MM.1S (cell line): Measurements from ENCODE around the gene TMEM260.
"Not testable (repeated sequence)": the region's sequence is repeated elsewhere in the genome, so short reads cannot be mapped to it uniquely, and the experiment has no call there.

Source experiments
- DNase-seq: peaks from one replicate; pipeline ENCODE4 v3.0.0-alpha.2; 2015
- H2AFZ ChIP-seq: fragments of 300-600 bp; sonication (generic); 2 replicates; pipeline ENCODE4 v1.6.0; 2016; ENCODE audit warnings: antibody characterized with exemption, low read length
- H3F3A ChIP-seq: fragments of 300-600 bp; sonication (generic); 2 replicates; pipeline ENCODE4 v1.6.1; 2016; ENCODE audit warnings: mild to moderate bottlenecking, antibody characterized with exemption, low read length, moderate library complexity, mixed read lengths; ENCODE audit not compliant: insufficient read depth
- H3K27ac ChIP-seq: fragments of 300-600 bp; sonication (generic); 2 replicates; pipeline ENCODE4 v1.5.1; 2016; ENCODE audit warnings: mild to moderate bottlenecking, low read length
- H3K27me3 ChIP-seq: fragments of 300-600 bp; sonication (generic); replicated peaks from 2 replicates; pipeline ENCODE4 v1.6.0; 2016; ENCODE audit warnings: low read length; ENCODE audit not compliant: insufficient read depth
- H3K36me3 ChIP-seq: fragments of 300-600 bp; sonication (generic); replicated peaks from 2 replicates; pipeline ENCODE4 v1.6.1; 2016; ENCODE audit warnings: mild to moderate bottlenecking, low read length, mixed read lengths; ENCODE audit not compliant: insufficient read depth
- H3K4me1 ChIP-seq: fragments of 300-600 bp; sonication (generic); 2 replicates; pipeline ENCODE4 v1.6.1; 2016; ENCODE audit warnings: low read length, mixed read lengths
- H3K4me2 ChIP-seq: fragments of 300-600 bp; sonication (generic); 2 replicates; pipeline ENCODE4 v1.6.0; 2016; ENCODE audit warnings: low read depth, low read length
- H3K4me3 ChIP-seq: fragments of 300-600 bp; sonication (generic); 2 replicates; pipeline ENCODE4 v1.5.1; 2016; ENCODE audit warnings: low read length, mixed read lengths
- H3K79me2 ChIP-seq: fragments of 300-600 bp; sonication (generic); 2 replicates; pipeline ENCODE4 v1.6.1; 2016; ENCODE audit warnings: mixed run types, low read length, mixed read lengths
- H3K9ac ChIP-seq: fragments of 300-600 bp; sonication (generic); 2 replicates; pipeline ENCODE4 v1.6.1; 2016; ENCODE audit warnings: low read length, mixed read lengths
- H3K9me2 ChIP-seq: fragments of 300-600 bp; sonication (generic); replicated peaks from 2 replicates; pipeline ENCODE4 v1.6.1; 2016; ENCODE audit warnings: mild to moderate bottlenecking, low read length, mixed read lengths; ENCODE audit not compliant: insufficient read depth
- H3K9me3 ChIP-seq: fragments of 300-600 bp; sonication (generic); replicated peaks from 2 replicates; pipeline ENCODE4 v1.6.1; 2016; ENCODE audit warnings: mild to moderate bottlenecking, low read length, mixed read lengths; ENCODE audit not compliant: insufficient read depth
- H4K20me1 ChIP-seq: fragments of 300-600 bp; sonication (generic); 2 replicates; pipeline ENCODE4 v1.6.1; 2016; ENCODE audit warnings: mild to moderate bottlenecking, low read length, moderate library complexity, mixed read lengths; ENCODE audit not compliant: insufficient read depth
- CTCF ChIP-seq: fragments of 300-600 bp; sonication (generic); IDR thresholded peaks from 2 replicates; pipeline ENCODE4 v1.5.1; 2016; ENCODE audit warnings: antibody characterized with exemption, low read length, mixed read lengths
- EZH2 ChIP-seq: fragments of 300-600 bp; sonication (generic); optimal IDR thresholded peaks from 2 replicates; pipeline ENCODE3; 2017; ENCODE audit warnings: low read depth, mild to moderate bottlenecking, antibody characterized with exemption, low read length, mixed read lengths
- EZH2phosphoT487 ChIP-seq: fragments of 300-600 bp; sonication (generic); IDR thresholded peaks from 2 replicates; pipeline ENCODE4 v1.6.1; 2018; ENCODE audit warnings: antibody characterized with exemption, low read length

TMEM260 gene

GRCh38 chr14:56666716-56667115 is 87.1 kb downstream of the TMEM260 start:
- TF ChIP-seq CTCF = no peak
- no peak for TF ChIP-seq EZH2
- TF ChIP-seq EZH2phosphoT487 = no peak
- H3K79me2 ChIP-seq = no peaks in the 10 kb centered on the region
- no peak overlapping the region for H3K9ac ChIP-seq

GRCh38 chr14:56667290-56667689 is 87.7 kb downstream of the TMEM260 start:
- H3K27me3 ChIP-seq, DNase-seq, H3F3A ChIP-seq, H4K20me1 ChIP-seq, H3K27ac ChIP-seq, H3K9me3 ChIP-seq, H3K4me2 ChIP-seq, H3K79me2 ChIP-seq, H3K4me3 ChIP-seq, H3K9ac ChIP-seq, H3K36me3 ChIP-seq, H3K4me1 ChIP-seq, H3K9me2 ChIP-seq, H2AFZ ChIP-seq: not testable (repeated sequence)

More at GRCh38 chr14:56666716-56667115, 87.1 kb downstream of the TMEM260 start:
- Histone ChIP-seq H3K36me3 (no peaks in the 10 kb centered on the region), H3K27me3 (no peaks in the 10 kb centered on the region), H2AFZ (no peak overlapping the region), H3K4me2 (no peak overlapping the region), H3K4me1 (no peaks in the 10 kb centered on the region), H3K9me2 (no peaks in the 10 kb centered on the region), H3K4me3 (no peak overlapping the region), H4K20me1 (no peaks in the 10 kb centered on the region), H3K9me3 (no peaks in the 10 kb centered on the region), H3F3A (no peaks in the 10 kb centered on the region), H3K27ac (no peak overlapping the region)
- DNase-seq = no peak

- Histone ChIP-seq H3K9ac (no peak overlapping the region), H3K27me3 (no peaks in the 10 kb centered on the region), H3K9me2 (no peaks in the 10 kb centered on the region), H2AFZ (no peak overlapping the region), H3F3A (no peaks in the 10 kb centered on the region), H3K27ac (no peak overlapping the region), H3K4me1 (no peaks in the 10 kb centered on the region), H3K9me3 (no peaks in the 10 kb centered on the region), H4K20me1 (no peaks in the 10 kb centered on the region), H3K4me2 (no peak overlapping the region), H3K36me3 (no peaks in the 10 kb centered on the region), H3K4me3 (no peak overlapping the region), H3K79me2 (no peaks in the 10 kb centered on the region)
- no peak for DNase-seq
- TF ChIP-seq EZH2phosphoT487 = no peak
- no peak for TF ChIP-seq CTCF
- no peak for TF ChIP-seq EZH2
Measured at GRCh38 chr14:56676042-56676441, 96.4 kb downstream of the TMEM260 start.

- H3K79me2 ChIP-seq = no peaks in the 10 kb centered on the region
- TF ChIP-seq CTCF (no peak), EZH2phosphoT487 (no peak), EZH2 (no peak)
- H3K4me3 ChIP-seq = no peak overlapping the region
- no peaks in the 10 kb centered on the region for H3K9me3 ChIP-seq
- no peak overlapping the region for H3K4me2 ChIP-seq
- DNase-seq = no peak
- no peaks in the 10 kb centered on the region for H3K4me1 ChIP-seq
- no peak overlapping the region for H3K27ac ChIP-seq
- no peaks in the 10 kb centered on the region for H3K36me3 ChIP-seq
- H3K9ac ChIP-seq = no peak overlapping the region
- H2AFZ ChIP-seq = no peak overlapping the region
- no peaks in the 10 kb centered on the region for H3F3A ChIP-seq
- H4K20me1 ChIP-seq = no peaks in the 10 kb centered on the region
- H3K27me3 ChIP-seq = no peaks in the 10 kb centered on the region
- H3K9me2 ChIP-seq = no peaks in the 10 kb centered on the region
Measured at GRCh38 chr14:56678838-56679237, 99.2 kb downstream of the TMEM260 start.
